ENCODE measurements around the gene RUBCNL.
A peak's percentile ranks its signal among the peaks of the same experiment; 100 is the strongest.

The RUBCNL gene

DNA sequence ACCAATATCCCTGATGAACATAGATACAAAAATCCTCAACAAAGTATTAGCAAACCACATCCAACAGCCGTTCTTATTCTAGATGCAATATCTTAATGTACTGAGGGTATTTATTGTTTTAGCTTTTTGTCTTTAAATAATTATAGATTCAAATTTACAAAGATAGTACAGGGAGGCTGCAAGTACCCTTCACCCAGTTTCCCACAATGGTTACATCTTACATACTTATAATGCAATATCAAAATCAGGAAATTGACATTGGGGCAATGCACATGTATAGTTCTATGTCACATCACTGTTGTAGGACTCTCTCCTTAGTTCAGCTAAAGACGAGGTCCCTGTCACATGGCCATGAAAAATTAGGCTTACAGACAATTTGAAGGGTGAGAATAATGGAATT, 75.8 kb downstream of the RUBCNL start:
- peaks cover 35% of the 10 kb centered on the region for H3K36me3 Mint-ChIP-seq
- H3K9me3 Mint-ChIP-seq, result peaks cover 18% of the 10 kb centered on the region
- H3K27ac Mint-ChIP-seq, result no peak overlapping the region

GRCh38 chr13:46310066-46310465, 77.0 kb downstream of the RUBCNL start:
- Mint-ChIP-seq H3K27ac (no peak overlapping the region), H3K9me3 (peaks cover 18% of the 10 kb centered on the region), H3K4me3 (no peak overlapping the region), H3K36me3 (peaks cover 31% of the 10 kb centered on the region), H3K27me3 (no peaks in the 10 kb centered on the region), H3K4me1 (peaks cover 23% of the 10 kb centered on the region)

More for the DNA sequence above, 75.8 kb downstream of the RUBCNL start:
- Mint-ChIP-seq H3K4me1 (peaks cover 27% of the 10 kb centered on the region), H3K27me3 (no peaks in the 10 kb centered on the region), H3K4me3 (no peak overlapping the region)

DNA sequence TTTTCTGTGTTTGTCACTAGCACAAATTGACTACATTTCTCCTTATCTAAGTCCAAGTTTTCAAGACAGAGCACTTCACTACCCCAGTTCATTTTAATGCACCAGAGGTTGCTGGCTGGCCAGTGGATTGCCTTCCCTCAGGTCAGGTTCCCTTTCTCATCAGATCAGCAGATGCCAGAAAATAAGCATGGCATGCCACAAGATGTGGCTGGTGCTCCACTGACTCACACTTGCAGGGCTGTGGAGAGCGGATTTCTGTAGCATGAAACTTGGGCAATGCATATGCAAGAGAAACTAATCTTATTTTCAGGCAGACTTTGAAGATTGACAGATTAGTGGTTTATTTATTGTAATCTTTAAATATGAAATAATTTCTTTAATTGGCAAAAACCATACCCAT, 79.5 kb downstream of the RUBCNL start:
- H3K4me1 Mint-ChIP-seq, result peaks cover 33% of the 10 kb centered on the region
- H3K27ac Mint-ChIP-seq, result no peak overlapping the region
- no peak overlapping the region for H3K4me3 Mint-ChIP-seq
- peaks cover 19% of the 10 kb centered on the region for H3K36me3 Mint-ChIP-seq
- peaks cover 18% of the 10 kb centered on the region for H3K9me3 Mint-ChIP-seq
- H3K27me3 Mint-ChIP-seq, result no peaks in the 10 kb centered on the region

GRCh38 chr13:46304546-46304945, 82.5 kb downstream of the RUBCNL start:
- H3K27ac Mint-ChIP-seq, result peak overlapping the region; percentile 38
- no peaks in the 10 kb centered on the region for H3K27me3 Mint-ChIP-seq
- peaks cover 9% of the 10 kb centered on the region for H3K36me3 Mint-ChIP-seq
- H3K9me3 Mint-ChIP-seq, result peaks cover 3% of the 10 kb centered on the region
- peaks cover 21% of the 10 kb centered on the region for H3K4me1 Mint-ChIP-seq
- peak overlapping the region; percentile 27 for H3K4me3 Mint-ChIP-seq

DNA sequence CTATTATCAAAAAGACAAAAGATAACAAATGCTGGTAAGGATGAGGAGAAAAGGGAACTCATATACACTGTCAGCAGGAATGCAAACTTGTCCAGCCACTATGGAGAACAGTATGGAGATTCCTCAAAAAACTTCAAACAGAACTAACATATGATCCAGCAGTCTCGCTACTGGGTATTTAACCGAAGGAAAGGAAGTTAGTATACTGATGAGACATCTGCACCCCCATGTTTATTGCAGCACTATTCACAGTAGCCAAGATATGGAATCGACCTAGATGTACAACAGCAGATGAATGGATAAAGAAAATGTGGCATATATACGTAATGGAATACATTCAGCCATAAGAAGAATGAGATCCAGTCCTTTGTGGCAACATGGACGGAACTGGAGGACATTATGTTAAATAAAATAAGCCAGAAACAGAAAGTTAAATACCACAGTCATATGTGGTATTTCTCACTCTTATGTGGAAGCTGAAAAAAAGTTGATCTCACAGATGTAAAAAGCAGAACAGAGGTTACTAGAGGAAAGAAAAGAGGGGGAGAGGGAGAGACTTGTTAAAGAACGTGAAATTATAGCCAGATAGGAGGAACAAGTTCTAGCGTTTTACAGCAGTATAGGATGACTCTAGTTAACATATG, 83.2 kb downstream of the RUBCNL start:
- Mint-ChIP-seq H3K4me1 (peaks cover 24% of the 10 kb centered on the region), H3K9me3 (no peaks in the 10 kb centered on the region), H3K36me3 (peaks cover 9% of the 10 kb centered on the region)

DNA sequence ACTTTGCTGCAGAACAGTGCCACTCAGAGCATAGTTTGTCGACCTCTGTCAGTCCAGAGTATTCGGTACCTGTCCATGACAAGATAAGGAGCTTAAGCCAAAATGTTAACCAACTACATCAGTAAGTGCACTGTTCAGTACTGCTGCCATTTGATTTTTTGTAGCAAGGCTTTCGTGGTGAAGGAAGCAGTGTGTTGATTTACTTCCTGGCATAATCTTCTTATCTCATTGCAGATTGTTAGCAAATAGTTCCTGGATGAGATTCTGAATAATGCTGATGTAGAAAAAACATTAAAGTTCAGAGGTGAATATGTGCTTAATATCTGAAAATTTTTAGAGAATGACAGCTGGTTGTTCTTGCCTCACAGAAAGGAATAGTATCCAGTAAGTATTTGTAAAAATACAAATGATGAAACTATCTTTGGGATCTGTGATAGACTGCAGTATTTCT, 89.7 kb downstream of the RUBCNL start:
- H3K9me3 Mint-ChIP-seq, result no peaks in the 10 kb centered on the region
- H3K27ac Mint-ChIP-seq, result peak overlapping the region; percentile 95
- H3K4me1 Mint-ChIP-seq, result peaks cover 61% of the 10 kb centered on the region
- H3K4me3 Mint-ChIP-seq, result no peak overlapping the region
- peaks cover 6% of the 10 kb centered on the region for H3K36me3 Mint-ChIP-seq
- no peaks in the 10 kb centered on the region for H3K27me3 Mint-ChIP-seq

More for the DNA sequence above, 83.2 kb downstream of the RUBCNL start:
- peak overlapping the region; percentile 13 for H3K27ac Mint-ChIP-seq
- H3K27me3 Mint-ChIP-seq, result no peaks in the 10 kb centered on the region
- peak overlapping the region; percentile 46 for H3K4me3 Mint-ChIP-seq

DNA sequence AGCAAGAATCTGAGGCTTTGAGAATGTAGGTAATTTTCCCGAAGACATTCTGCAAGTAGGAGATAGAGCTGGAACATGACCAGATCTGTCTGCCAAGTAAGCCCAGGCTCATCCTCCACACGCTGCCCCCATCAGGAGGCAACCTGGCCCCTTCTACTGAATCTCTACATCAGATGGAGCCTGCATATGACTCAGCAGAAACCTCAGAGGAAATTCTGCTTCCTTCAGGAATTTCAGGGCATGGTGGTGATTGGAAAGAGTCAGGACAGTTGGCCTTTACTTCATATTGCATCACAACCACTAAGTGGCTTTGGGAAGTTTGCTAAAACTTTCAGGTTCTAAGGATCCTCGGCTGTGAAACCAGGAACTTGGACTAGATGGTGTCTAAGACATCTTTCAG, 90.1 kb downstream of the RUBCNL start:
- Mint-ChIP-seq H3K4me3 (peak overlapping the region; percentile 78), H3K27me3 (no peaks in the 10 kb centered on the region), H3K4me1 (peaks cover 61% of the 10 kb centered on the region), H3K27ac (peak overlapping the region; percentile 95), H3K9me3 (no peaks in the 10 kb centered on the region), H3K36me3 (peaks cover 6% of the 10 kb centered on the region)

DNA sequence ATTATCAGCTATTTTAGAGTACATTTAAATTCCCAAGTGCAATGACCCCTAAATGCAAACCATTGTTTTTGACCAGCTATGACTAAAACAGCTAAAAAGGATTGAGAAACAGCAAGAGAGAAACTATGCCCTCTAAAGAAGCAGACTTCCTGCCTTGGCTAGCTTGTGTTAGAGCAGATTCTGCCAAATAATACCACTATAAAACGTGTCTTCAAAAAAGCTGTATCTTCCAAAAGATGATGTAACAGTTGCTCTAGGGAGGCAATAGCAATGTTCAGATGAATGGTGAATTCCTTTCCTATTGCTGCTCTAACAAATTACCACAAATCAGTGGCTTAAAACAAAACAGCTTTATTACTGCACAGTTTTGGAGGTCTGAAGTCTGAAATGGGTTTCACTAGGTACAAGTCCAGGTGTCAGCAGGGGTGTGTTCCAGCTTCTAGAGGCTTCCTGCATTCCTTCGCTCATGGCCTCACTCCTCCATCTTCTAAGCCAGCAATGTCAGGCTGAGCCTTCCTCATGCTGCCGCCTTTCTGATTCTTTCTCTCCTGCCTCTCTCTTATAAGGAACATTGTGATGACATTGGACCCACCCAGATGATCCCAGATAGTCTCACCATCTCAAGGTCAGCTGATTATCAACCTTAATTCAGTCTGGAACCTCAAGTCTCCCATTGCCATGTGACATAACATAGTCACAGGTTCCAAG, 90.8 kb downstream of the RUBCNL start:
- peaks cover 61% of the 10 kb centered on the region for H3K4me1 Mint-ChIP-seq

DNA sequence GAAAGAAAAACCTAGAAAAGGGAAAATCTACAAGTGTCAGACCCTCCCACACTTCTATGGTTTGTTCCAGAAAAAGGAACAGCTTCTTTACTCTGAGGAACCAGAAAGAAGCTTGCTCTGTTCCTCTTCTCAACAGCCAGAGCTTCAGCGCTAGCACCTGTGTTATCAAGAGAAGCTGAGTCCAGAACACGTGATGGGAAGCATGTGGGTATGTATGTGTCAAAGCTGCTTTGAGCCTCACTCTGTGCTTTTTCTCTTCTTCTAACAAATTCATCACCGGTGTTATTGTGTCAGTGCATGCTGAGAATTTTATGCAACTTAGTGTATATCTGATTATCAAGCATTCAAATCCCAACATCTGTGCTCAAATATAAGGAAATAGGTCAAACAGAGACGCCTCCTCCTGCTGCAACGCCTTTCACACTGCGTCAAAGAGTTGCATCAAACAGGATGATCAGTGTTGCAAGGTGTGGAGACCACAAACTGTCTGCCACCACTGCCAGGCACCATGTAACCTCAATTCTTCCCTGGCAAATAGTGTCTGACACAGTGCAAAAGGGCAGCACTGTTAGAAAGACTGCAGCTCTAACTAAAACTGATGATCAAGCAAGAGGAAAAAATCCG, 91.4 kb downstream of the RUBCNL start:
- peaks cover 4% of the 10 kb centered on the region for H3K36me3 Mint-ChIP-seq
- no peaks in the 10 kb centered on the region for H3K27me3 Mint-ChIP-seq
- peak overlapping the region; percentile 95 for H3K27ac Mint-ChIP-seq
- H3K4me1 Mint-ChIP-seq, result peaks cover 61% of the 10 kb centered on the region
- peak overlapping the region; percentile 78 for H3K4me3 Mint-ChIP-seq
- no peaks in the 10 kb centered on the region for H3K9me3 Mint-ChIP-seq

More for the DNA sequence above, 90.8 kb downstream of the RUBCNL start:
- H3K36me3 Mint-ChIP-seq, result peaks cover 4% of the 10 kb centered on the region
- H3K27ac Mint-ChIP-seq, result peak overlapping the region; percentile 95
- H3K9me3 Mint-ChIP-seq, result no peaks in the 10 kb centered on the region
- no peaks in the 10 kb centered on the region for H3K27me3 Mint-ChIP-seq
- H3K4me3 Mint-ChIP-seq, result peak overlapping the region; percentile 78

DNA sequence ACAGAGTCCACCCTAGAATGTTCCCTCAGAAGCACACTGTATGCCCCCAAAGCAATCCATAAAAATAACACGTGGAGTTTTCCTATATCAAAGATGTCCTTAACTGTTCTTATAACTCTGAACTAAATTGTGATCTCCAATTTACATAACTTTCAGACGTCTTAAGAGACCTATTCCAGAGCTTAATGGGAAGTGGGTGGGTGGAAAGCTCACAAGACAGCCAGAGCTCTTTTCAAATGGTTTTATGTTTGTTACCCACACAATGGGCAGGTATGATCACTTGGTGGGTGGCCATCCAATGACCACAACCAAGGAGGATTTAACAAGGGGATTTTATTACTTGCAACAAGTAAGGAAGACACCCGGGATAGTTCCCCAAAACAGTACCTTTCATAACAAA, 93.6 kb downstream of the RUBCNL start:
- H3K4me3 Mint-ChIP-seq, result no peak overlapping the region
- H3K27me3 Mint-ChIP-seq, result no peaks in the 10 kb centered on the region
- H3K27ac Mint-ChIP-seq, result peak overlapping the region; percentile 53
- H3K4me1 Mint-ChIP-seq, result peaks cover 64% of the 10 kb centered on the region
- no peaks in the 10 kb centered on the region for H3K9me3 Mint-ChIP-seq
- no peaks in the 10 kb centered on the region for H3K36me3 Mint-ChIP-seq

All from activated naive CD4-positive, alpha-beta T cell treated with anti-CD3 and anti-CD28 coated beads, Interleukin-2, amount 50 U/mL, for 24 hours (primary cell).